ENCODE measurements around the gene RCC2.

The RCC2 gene

GRCh38 chr1:17372955-17373354 lies 66.5 kb downstream of the RCC2 start:
- DNase-seq (ENCODE audit: low spot score) = no peak

GRCh38 chr1:17371896-17372295 lies 67.6 kb downstream of the RCC2 start, which contains the start of gene PADI6:
Gene PADI6 (plus strand): TSS chr1:17372196. CDS start chr1:17372246, 50 bp downstream.
- no peak for DNase-seq (ENCODE audit: low spot score)

- peak; percentile 28 for DNase-seq (ENCODE audit: low spot score)
These were observed 68.9 kb downstream of the RCC2 start for GRCh38 chr1:17370618-17371017.

- no peak for DNase-seq (ENCODE audit: low spot score)
These were observed 70.0 kb downstream of the RCC2 start for GRCh38 chr1:17369466-17369865.

GRCh38 chr1:17365293-17365692 lies 74.2 kb downstream of the RCC2 start:
- no peak for DNase-seq (ENCODE audit: low spot score)

- DNase-seq (ENCODE audit: low spot score) = no peak
These were observed 75.7 kb downstream of the RCC2 start for GRCh38 chr1:17363771-17364170.

- DNase-seq (ENCODE audit: low spot score) = no peak
These were observed 76.1 kb downstream of the RCC2 start for GRCh38 chr1:17363351-17363750.

- DNase-seq (ENCODE audit: low spot score) = no peak
These were observed 77.8 kb downstream of the RCC2 start for GRCh38 chr1:17361687-17362086.

- DNase-seq (ENCODE audit: low spot score) = no peak
These were observed 79.1 kb downstream of the RCC2 start for GRCh38 chr1:17360272-17360956.

- no peak for DNase-seq (ENCODE audit: low spot score)
These were observed 79.7 kb downstream of the RCC2 start for GRCh38 chr1:17359808-17360207.

GRCh38 chr1:17359031-17359430 lies 80.4 kb downstream of the RCC2 start:
- DNase-seq (ENCODE audit: low spot score) = no peak

GRCh38 chr1:17358557-17358956 lies 80.9 kb downstream of the RCC2 start:
- no peak for DNase-seq (ENCODE audit: low spot score)

Data from germinal center (tissue), 1 donor.